ENCODE measurements around the gene JPH4.

Gene JPH4

DNA sequence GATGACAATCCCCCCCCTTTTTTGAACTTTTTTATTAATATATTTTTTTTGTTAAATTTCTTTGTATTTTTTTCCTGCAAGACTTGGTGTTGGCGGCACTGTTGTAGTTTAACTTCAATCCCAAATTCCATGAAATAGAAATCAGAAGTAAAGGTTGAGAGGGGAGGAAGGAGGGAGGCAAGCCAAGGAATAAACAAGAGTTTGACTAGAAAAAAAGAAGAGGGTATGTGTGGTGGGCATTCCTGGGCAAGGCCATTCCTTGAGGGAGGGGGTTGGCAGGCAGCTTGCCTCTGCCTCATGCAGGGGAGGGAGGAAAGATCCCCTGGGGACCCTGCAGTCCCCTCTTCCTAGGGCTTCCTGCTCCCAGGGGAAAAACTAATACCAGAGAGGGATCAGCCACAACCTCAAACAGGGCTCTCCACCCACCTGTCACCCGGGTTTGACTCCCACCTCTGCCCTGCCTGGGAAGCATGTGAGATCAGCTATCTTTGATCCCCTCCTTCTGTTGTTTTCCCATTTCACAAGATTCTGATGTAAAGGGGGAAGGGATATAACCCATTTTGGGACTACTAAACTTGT is 10.5 kb downstream of the JPH4 start:
- peaks cover 9% of the 10 kb centered on the region for H3K36me3 ChIP-seq (replicated peaks)
- H3K9me3 ChIP-seq: no peaks in the 10 kb centered on the region
- in situ Hi-C loops (cut with MboI; ENCODE audit: low sequenced_read_pairs): no loop called here
- H3K4me3 ChIP-seq: peak overlapping the region; percentile 79
- H3K4me1 ChIP-seq: peaks cover 18% of the 10 kb centered on the region
- H3K27me3 ChIP-seq (ENCODE audit: low read depth): no peaks in the 10 kb centered on the region
- DNase-seq (ENCODE audit: low spot score in 2 of 2): no peak

- Histone ChIP-seq H3K36me3 (replicated peaks) (peaks cover 15% of the 10 kb centered on the region), H3K4me3 (peak within 1 kb of the TSS; percentile 79), H3K4me1 (peaks cover 18% of the 10 kb centered on the region), H3K27me3 (ENCODE audit: low read depth) (no peaks in the 10 kb centered on the region), H3K9me3 (no peaks in the 10 kb centered on the region)
- DNase-seq (ENCODE audit: low spot score in 2 of 2): peak; percentile 82 to 97
- in situ Hi-C loops (cut with MboI; ENCODE audit: low sequenced_read_pairs): no loop called here
Observed at GRCh38 chr14:23567186-23568020, 11.2 kb downstream of the JPH4 start, which contains the start of gene AP1G2. Gene AP1G2 (minus strand): TSS chr14:23567791. CDS start chr14:23567314, 477 bp downstream.

DNA sequence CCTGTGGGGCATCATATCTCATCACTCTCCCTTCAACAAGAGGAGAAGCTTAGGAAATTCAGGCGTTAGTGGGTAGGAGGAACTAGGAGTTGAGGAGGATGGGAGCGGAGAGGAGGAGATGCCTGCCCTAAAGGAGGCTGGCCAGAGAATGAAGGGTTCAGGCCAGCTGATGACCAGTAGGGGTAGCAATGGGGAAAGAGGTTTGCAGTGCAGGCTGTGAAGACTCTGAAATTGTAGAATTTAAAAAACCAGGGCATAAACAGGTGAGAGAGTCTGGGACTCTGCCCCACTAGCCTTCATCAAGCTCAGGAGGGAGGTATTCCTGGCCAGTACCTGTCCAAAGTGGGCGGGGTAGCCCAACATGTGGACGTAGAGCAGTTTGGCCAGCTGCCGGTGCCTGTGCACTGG is 11.8 kb downstream of the JPH4 start:
- H3K9me3 ChIP-seq: no peaks in the 10 kb centered on the region
- H3K4me3 ChIP-seq: peak overlapping the region; percentile 79
- DNase-seq (ENCODE audit: low spot score in 2 of 2): no peak
- H3K4me1 ChIP-seq: peaks cover 18% of the 10 kb centered on the region
- H3K36me3 ChIP-seq (replicated peaks): peaks cover 21% of the 10 kb centered on the region
- H3K27me3 ChIP-seq (ENCODE audit: low read depth): no peaks in the 10 kb centered on the region
- in situ Hi-C loops (cut with MboI; ENCODE audit: low sequenced_read_pairs): no loop called here

- peak overlapping the region; percentile 79 for H3K4me3 ChIP-seq
- peaks cover 26% of the 10 kb centered on the region for H3K36me3 ChIP-seq (replicated peaks)
- in situ Hi-C loops (cut with MboI; ENCODE audit: low sequenced_read_pairs): no loop called here
- no peaks in the 10 kb centered on the region for H3K9me3 ChIP-seq
- no peak for DNase-seq (ENCODE audit: low spot score in 2 of 2)
- H3K27me3 ChIP-seq (ENCODE audit: low read depth): no peaks in the 10 kb centered on the region
- peaks cover 18% of the 10 kb centered on the region for H3K4me1 ChIP-seq
Observed at GRCh38 chr14:23566112-23566777, 12.3 kb downstream of the JPH4 start.

DNA sequence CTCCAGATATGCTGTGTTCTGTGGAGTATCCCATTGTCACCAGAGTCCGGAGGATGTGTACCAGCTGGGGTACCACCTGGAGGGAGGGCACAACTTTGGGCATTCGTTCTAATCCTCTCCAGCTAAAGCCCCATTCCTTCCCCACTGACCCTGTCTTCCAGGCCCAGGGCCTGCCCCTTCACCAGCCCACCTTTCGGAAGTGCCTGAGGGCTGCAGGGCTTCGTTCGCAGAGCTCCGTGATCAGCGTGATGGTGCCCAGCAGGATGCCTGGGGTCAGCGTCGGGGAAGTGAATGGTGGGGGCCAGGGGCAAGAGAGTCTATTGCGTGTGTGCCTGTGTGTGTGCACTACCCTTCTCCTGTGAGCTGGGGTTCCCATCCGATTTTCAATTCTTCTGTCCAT is 13.0 kb downstream of the JPH4 start:
- H3K9me3 ChIP-seq: no peaks in the 10 kb centered on the region
- no peak for DNase-seq (ENCODE audit: low spot score in 2 of 2)
- no peaks in the 10 kb centered on the region for H3K27me3 ChIP-seq (ENCODE audit: low read depth)
- peaks cover 32% of the 10 kb centered on the region for H3K36me3 ChIP-seq (replicated peaks)
- H3K4me3 ChIP-seq: no peak overlapping the region
- in situ Hi-C loops (cut with MboI; ENCODE audit: low sequenced_read_pairs): no loop called here
- H3K4me1 ChIP-seq: peaks cover 18% of the 10 kb centered on the region

- Histone ChIP-seq H3K4me1 (peaks cover 18% of the 10 kb centered on the region), H3K4me3 (no peak overlapping the region), H3K9me3 (no peaks in the 10 kb centered on the region), H3K36me3 (replicated peaks) (peaks cover 36% of the 10 kb centered on the region), H3K27me3 (ENCODE audit: low read depth) (no peaks in the 10 kb centered on the region)
- DNase-seq (ENCODE audit: low spot score in 2 of 2): no peak
- in situ Hi-C loops (cut with MboI; ENCODE audit: low sequenced_read_pairs): loop anchor here (5.0 kb wide), 1 partner anchor 83 kb away; no protein-coding TSS in a partner anchor
Observed at GRCh38 chr14:23564876-23565275, 13.7 kb downstream of the JPH4 start.

DNA sequence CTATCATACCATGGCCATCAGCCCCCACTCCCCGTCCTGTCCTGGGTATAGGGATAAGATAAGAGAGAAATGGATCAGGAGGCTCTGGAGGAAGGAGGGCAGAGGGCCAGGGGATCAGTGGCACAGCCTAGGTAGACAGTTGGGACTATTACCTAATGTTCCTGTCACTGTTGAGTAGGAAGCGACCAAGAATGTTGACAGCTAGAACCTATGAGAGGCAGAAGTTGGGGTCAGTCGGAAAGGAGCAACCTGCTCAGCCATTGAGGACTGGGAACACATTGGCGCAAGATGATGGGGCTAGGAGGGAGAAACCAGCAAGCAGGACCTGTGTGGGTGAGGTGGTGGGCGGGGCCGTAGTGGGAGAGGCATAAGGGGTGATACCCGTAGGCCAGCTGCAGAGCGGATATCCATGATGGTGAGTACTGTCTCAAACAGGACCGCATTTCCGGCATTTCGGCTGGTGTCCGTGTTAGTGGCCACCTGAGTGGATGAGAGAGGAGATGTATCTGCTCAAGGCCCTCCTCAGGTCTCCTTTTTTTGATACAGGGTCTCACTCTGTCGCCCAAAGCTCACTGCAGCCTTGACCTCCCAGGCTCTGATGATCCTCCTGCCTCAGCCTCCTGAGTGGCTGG is 14.3 kb downstream of the JPH4 start:
- Histone ChIP-seq H3K36me3 (replicated peaks) (peaks cover 41% of the 10 kb centered on the region), H3K4me3 (no peak overlapping the region), H3K9me3 (no peaks in the 10 kb centered on the region), H3K27me3 (ENCODE audit: low read depth) (no peaks in the 10 kb centered on the region), H3K4me1 (peaks cover 18% of the 10 kb centered on the region)
- DNase-seq (ENCODE audit: low spot score in 2 of 2): no peak
- in situ Hi-C loops (cut with MboI; ENCODE audit: low sequenced_read_pairs): loop anchor here (5.0 kb wide), 1 partner anchor 82 kb away; no protein-coding TSS in a partner anchor

DNA sequence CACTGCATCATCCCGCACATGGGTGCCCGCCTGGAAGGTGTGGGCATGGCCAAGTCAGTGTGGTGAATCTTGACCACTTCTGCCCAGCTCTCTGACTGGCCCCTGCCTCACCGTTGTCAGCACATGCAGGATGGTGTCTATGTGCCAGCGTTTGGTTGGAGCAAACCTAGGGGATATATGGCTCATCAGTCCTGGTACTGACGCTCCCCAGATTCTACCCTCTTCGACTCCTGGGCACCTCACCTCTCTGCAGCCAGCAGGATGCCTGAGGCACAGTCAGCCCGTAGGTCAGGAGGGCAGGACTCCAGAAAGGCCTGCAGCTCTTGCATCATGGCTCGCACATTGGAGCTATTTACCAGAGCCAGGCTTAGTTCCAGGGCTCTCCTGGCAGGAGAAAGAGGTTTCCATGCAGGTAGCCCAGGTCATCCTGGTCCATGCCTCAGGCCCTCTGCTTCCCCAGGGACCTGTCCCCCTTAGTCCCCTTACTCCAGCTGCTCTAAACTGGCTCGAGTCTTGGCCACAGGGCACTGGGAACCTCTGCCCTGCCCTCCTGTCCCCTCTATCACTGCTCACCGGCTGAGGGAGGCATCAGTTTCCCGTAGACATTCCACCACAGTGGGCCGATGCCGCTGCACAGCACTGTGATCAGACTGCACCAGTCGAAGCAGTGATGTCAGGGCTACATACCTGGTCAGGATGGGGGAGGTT is 15.0 kb downstream of the JPH4 start:
- Histone ChIP-seq H3K27me3 (ENCODE audit: low read depth) (no peaks in the 10 kb centered on the region), H3K36me3 (replicated peaks) (peaks cover 47% of the 10 kb centered on the region), H3K9me3 (no peaks in the 10 kb centered on the region), H3K4me3 (no peak overlapping the region), H3K4me1 (peaks cover 14% of the 10 kb centered on the region)
- DNase-seq (ENCODE audit: low spot score in 2 of 2): no peak
- in situ Hi-C loops (cut with MboI; ENCODE audit: low sequenced_read_pairs): loop anchor here (5.0 kb wide), 1 partner anchor 81 kb away; no protein-coding TSS in a partner anchor

DNA sequence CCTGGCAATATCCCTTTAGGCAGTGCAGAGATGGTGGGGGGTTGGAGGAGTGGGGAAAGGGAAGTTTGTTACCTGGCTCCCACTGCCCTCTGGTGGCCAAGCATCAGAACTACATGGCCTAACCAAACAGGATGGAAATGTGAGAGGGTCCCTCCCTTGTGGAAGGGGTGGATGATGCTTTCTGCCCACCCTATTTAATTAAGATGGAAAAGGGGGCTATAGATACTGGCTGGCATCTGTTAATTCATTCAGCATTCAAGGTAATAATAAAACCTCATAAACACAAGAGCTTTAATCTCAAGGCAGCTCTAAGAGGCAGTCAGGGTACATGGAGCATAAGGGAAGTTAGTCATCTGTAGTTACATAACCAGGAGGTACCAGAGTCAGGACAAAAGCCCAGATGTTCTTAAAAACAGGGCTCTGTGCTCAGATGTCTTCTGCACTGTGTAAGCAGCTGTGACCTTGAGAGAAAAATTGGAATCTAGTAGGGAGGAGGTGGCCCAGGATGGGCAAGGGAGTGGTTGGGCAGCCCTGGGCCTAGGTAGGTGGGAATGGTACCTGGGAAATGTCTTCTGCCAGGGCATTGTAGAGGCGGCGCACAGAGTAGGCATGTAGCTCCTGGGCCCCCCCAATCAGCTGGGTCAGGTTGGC is 15.6 kb downstream of the JPH4 start:
- no peaks in the 10 kb centered on the region for H3K27me3 ChIP-seq (ENCODE audit: low read depth)
- H3K9me3 ChIP-seq: no peaks in the 10 kb centered on the region
- H3K4me3 ChIP-seq: no peak overlapping the region
- H3K4me1 ChIP-seq: peaks cover 7% of the 10 kb centered on the region
- in situ Hi-C loops (cut with MboI; ENCODE audit: low sequenced_read_pairs): loop anchor here (5.0 kb wide), 1 partner anchor 81 kb away; no protein-coding TSS in a partner anchor
- DNase-seq (ENCODE audit: low spot score in 2 of 2): peak; percentile 53 to 81
- peaks cover 54% of the 10 kb centered on the region for H3K36me3 ChIP-seq (replicated peaks)

GRCh38 chr14:23561873-23562821 is 16.4 kb downstream of the JPH4 start:
- Histone ChIP-seq H3K27me3 (ENCODE audit: low read depth) (no peaks in the 10 kb centered on the region), H3K4me1 (peaks cover 5% of the 10 kb centered on the region; the same call in 1 of the 2 replicates), H3K4me3 (no peak overlapping the region), H3K36me3 (replicated peaks) (peaks cover 54% of the 10 kb centered on the region), H3K9me3 (no peaks in the 10 kb centered on the region)
- in situ Hi-C loops (cut with MboI; ENCODE audit: low sequenced_read_pairs): loop anchor here (5.0 kb wide), 1 partner anchor 80 kb away; no protein-coding TSS in a partner anchor
- no peak for DNase-seq (ENCODE audit: low spot score in 2 of 2)

DNA sequence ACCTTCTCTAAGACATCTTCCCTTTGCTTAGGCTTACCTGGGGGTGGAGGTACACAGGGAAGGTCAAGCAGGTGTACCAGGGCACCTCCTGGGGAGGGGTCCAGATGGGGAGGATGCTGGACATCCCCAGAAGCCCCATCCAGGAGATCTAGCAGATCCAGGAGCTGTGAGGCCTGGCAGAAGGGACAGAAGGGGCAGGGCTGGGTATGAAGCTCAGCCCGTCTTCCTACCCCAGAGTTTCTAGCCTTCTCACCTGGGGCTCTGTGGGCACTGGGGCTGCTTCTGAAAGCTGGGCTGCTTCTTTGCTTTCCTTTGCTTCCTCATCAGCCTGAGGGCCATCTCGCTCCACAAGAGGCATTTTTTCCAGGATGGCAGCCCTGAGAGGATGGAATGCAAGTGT is 17.3 kb downstream of the JPH4 start:
- in situ Hi-C loops (cut with MboI; ENCODE audit: low sequenced_read_pairs): loop anchor here (5.0 kb wide), 1 partner anchor 79 kb away; no protein-coding TSS in a partner anchor
- H3K36me3 ChIP-seq (replicated peaks): peaks cover 51% of the 10 kb centered on the region

More for the DNA sequence above, 17.3 kb downstream of the JPH4 start:
- no peaks in the 10 kb centered on the region for H3K9me3 ChIP-seq
- DNase-seq (ENCODE audit: low spot score in 2 of 2): no peak
- H3K4me1 ChIP-seq: no peaks in the 10 kb centered on the region; the same call in 1 of the 2 replicates
- H3K4me3 ChIP-seq: no peak overlapping the region
- no peaks in the 10 kb centered on the region for H3K27me3 ChIP-seq (ENCODE audit: low read depth)

All from HAP-1 (cell line).